Activated CD4-positive, alpha-beta T cell treated with anti-CD3 and anti-CD28 coated beads for 48 hours (primary cell): ENCODE results near the gene FKBP7.
"Not testable (repeated sequence)": the region's sequence is repeated elsewhere in the genome, so short reads cannot be mapped to it uniquely, and the experiment has no call there.

ENCODE experiments used
- DNase-seq: peaks from one replicate; pipeline ENCODE4 v3.0.0-alpha.2; 2020

Gene FKBP7

GRCh38 chr2:178478439-178479274, at the start of gene FKBP7:
FKBP7 (minus strand) TSS chr2:178478600; CDS start chr2:178478499, 101 bp downstream.
- peak; percentile 84 for DNase-seq

GRCh38 chr2:178527592-178527991, 49.2 kb upstream of the FKBP7 start:
- no peak for DNase-seq

- DNase-seq: no peak
These were observed 47.9 kb upstream of the FKBP7 start for GRCh38 chr2:178526256-178526655.

- DNase-seq: not testable (repeated sequence)
These were observed 47.1 kb upstream of the FKBP7 start for GRCh38 chr2:178525460-178525859.

- DNase-seq: not testable (repeated sequence)
These were observed 46.6 kb upstream of the FKBP7 start for GRCh38 chr2:178525010-178525409.

GRCh38 chr2:178523596-178524134, 45.3 kb upstream of the FKBP7 start:
- no peak for DNase-seq

GRCh38 chr2:178522950-178523595, 44.7 kb upstream of the FKBP7 start:
- DNase-seq: peak; percentile 86

- DNase-seq: peak; percentile 63
These were observed 43.1 kb upstream of the FKBP7 start for GRCh38 chr2:178521304-178522150.

GRCh38 chr2:178517496-178517895, 39.1 kb upstream of the FKBP7 start:
- no peak for DNase-seq

GRCh38 chr2:178514664-178515063, 36.3 kb upstream of the FKBP7 start:
- DNase-seq: peak; percentile 61

GRCh38 chr2:178513876-178514275, 35.5 kb upstream of the FKBP7 start:
- DNase-seq: no peak

- no peak for DNase-seq
These were observed 34.1 kb upstream of the FKBP7 start for GRCh38 chr2:178512484-178512883.

- DNase-seq: no peak
These were observed 32.0 kb upstream of the FKBP7 start for GRCh38 chr2:178510384-178510783.

- no peak for DNase-seq
These were observed 30.2 kb upstream of the FKBP7 start for GRCh38 chr2:178508646-178509045.

- DNase-seq: no peak
These were observed 28.5 kb upstream of the FKBP7 start for GRCh38 chr2:178506949-178507348.

GRCh38 chr2:178506524-178506923, 28.1 kb upstream of the FKBP7 start:
- no peak for DNase-seq

- no peak for DNase-seq
These were observed 27.7 kb upstream of the FKBP7 start for GRCh38 chr2:178506101-178506500.

GRCh38 chr2:178502751-178503150, 24.4 kb upstream of the FKBP7 start:
- DNase-seq: no peak

GRCh38 chr2:178499640-178500039, 21.2 kb upstream of the FKBP7 start:
- no peak for DNase-seq

- DNase-seq: no peak
These were observed 19.7 kb upstream of the FKBP7 start for GRCh38 chr2:178498137-178498536.

- DNase-seq: no peak
These were observed 17.6 kb upstream of the FKBP7 start for GRCh38 chr2:178496049-178496448.

- DNase-seq: no peak
These were observed 13.2 kb upstream of the FKBP7 start for GRCh38 chr2:178491612-178492011.

GRCh38 chr2:178485356-178485755, 7.0 kb upstream of the FKBP7 start:
- DNase-seq: no peak
